Stimulated activated CD8-positive, alpha-beta memory T cell treated with anti-CD3 and anti-CD28 coated beads, Interleukin-15, amount 100 ng/mL, for 4 hours (primary cell): ENCODE results near the gene UNC79.

ENCODE experiments used
- DNase-seq, 2 donors: peaks; one replicate each; pipeline ENCODE4 v3.0.0-alpha.2; 2020; ENCODE audit warnings: low read depth in 2 of 2

The UNC79 gene

GRCh38 chr14:93546642-93547041 is 115.9 kb downstream of the UNC79 start:
- no peak for DNase-seq

GRCh38 chr14:93548102-93548843 is 117.5 kb downstream of the UNC79 start:
- no peak for DNase-seq

GRCh38 chr14:93549595-93549994 is 118.9 kb downstream of the UNC79 start:
- no peak for DNase-seq

- no peak for DNase-seq
Measured at GRCh38 chr14:93564918-93565317, 134.2 kb downstream of the UNC79 start.

GRCh38 chr14:93566065-93566693 is 135.4 kb downstream of the UNC79 start:
- no peak for DNase-seq

- no peak for DNase-seq
Measured at GRCh38 chr14:93571275-93571674, 140.5 kb downstream of the UNC79 start.

GRCh38 chr14:93579178-93579577 is 148.4 kb downstream of the UNC79 start:
- no peak for DNase-seq

GRCh38 chr14:93582516-93582915 is 151.8 kb downstream of the UNC79 start:
- DNase-seq: no peak

GRCh38 chr14:93587330-93587729 is 156.6 kb downstream of the UNC79 start:
- no peak for DNase-seq

- no peak for DNase-seq
Measured at GRCh38 chr14:93591506-93591905, 160.8 kb downstream of the UNC79 start.

- DNase-seq: no peak
Measured at GRCh38 chr14:93592786-93593185, 162.0 kb downstream of the UNC79 start.

GRCh38 chr14:93606091-93606490 is 175.4 kb downstream of the UNC79 start:
- no peak for DNase-seq

GRCh38 chr14:93619176-93619793 is 188.5 kb downstream of the UNC79 start:
- no peak for DNase-seq

- DNase-seq: no peak
Measured at GRCh38 chr14:93628048-93628447, 197.3 kb downstream of the UNC79 start.

GRCh38 chr14:93629643-93630042 is 198.9 kb downstream of the UNC79 start:
- DNase-seq: no peak

GRCh38 chr14:93638790-93639189 is 208.1 kb downstream of the UNC79 start:
- no peak for DNase-seq

- DNase-seq: no peak
Measured at GRCh38 chr14:93643127-93643526, 212.4 kb downstream of the UNC79 start.

- DNase-seq: no peak
Measured at GRCh38 chr14:93643676-93644075, 212.9 kb downstream of the UNC79 start.

GRCh38 chr14:93645200-93645599 is 214.5 kb downstream of the UNC79 start:
- DNase-seq: no peak

- no peak for DNase-seq
Measured at GRCh38 chr14:93648440-93649168, 217.9 kb downstream of the UNC79 start.

- DNase-seq: no peak
Measured at GRCh38 chr14:93654599-93654998, 223.9 kb downstream of the UNC79 start.

GRCh38 chr14:93655078-93655750 is 224.5 kb downstream of the UNC79 start:
- DNase-seq: no peak
